ENCODE results near the gene AGBL4.

The AGBL4 gene

GRCh38 chr1:48629867-48630266 lies 1393.9 kb downstream of the AGBL4 start (continued):
- no peak for TF ChIP-seq CSRNP3 (CRISPR knock-in tag; IDR thresholded peaks at IDR 0.05)
- no peak for TF ChIP-seq ZFP30 (CRISPR knock-in tag; IDR thresholded peaks at IDR 0.05)
- no peak for TF ChIP-seq ZNF565 (CRISPR knock-in tag; conservative IDR thresholded peaks at IDR 0.05; ENCODE audit: low read depth)
- TF ChIP-seq ZC3H10 (CRISPR knock-in tag; IDR thresholded peaks at IDR 0.05) = no peak
- no peak for TF ChIP-seq GLIS3 (CRISPR knock-in tag; IDR thresholded peaks at IDR 0.05)
- no peak for TF ChIP-seq OSR1 (CRISPR knock-in tag; IDR thresholded peaks at IDR 0.05)

GRCh38 chr1:48627486-48627885 lies 1396.3 kb downstream of the AGBL4 start:
- no peak for TF ChIP-seq ZNF565 (CRISPR knock-in tag; conservative IDR thresholded peaks at IDR 0.05; ENCODE audit: low read depth)
- TF ChIP-seq ZFP3 (CRISPR knock-in tag; IDR thresholded peaks at IDR 0.05) = no peak
- TF ChIP-seq ZNF70 (CRISPR knock-in tag; IDR thresholded peaks at IDR 0.05) = peak; percentile 83
- TF ChIP-seq GLIS3 (CRISPR knock-in tag; IDR thresholded peaks at IDR 0.05) = no peak
- ATAC-seq = peak; percentile 51; the same call in 1 of the 3 replicates

- peak; percentile 63 for ATAC-seq
- TF ChIP-seq PATZ1 (CRISPR knock-in tag; IDR thresholded peaks at IDR 0.05; ENCODE audit: borderline replicate concordance) (no peak), PPARA (CRISPR knock-in tag; IDR thresholded peaks at IDR 0.05; ENCODE audit: borderline replicate concordance) (no peak), ZNF70 (CRISPR knock-in tag; IDR thresholded peaks at IDR 0.05) (no peak), CREB5 (CRISPR knock-in tag; IDR thresholded peaks at IDR 0.05; ENCODE audit: low read depth) (no peak), ARNTL (CRISPR knock-in tag; IDR thresholded peaks at IDR 0.05; ENCODE audit: borderline replicate concordance, low read depth) (no peak), POU6F1 (CRISPR knock-in tag; IDR thresholded peaks at IDR 0.05; ENCODE audit: borderline replicate concordance, low read depth) (no peak), BACH2 (CRISPR knock-in tag; IDR thresholded peaks at IDR 0.05; ENCODE audit: borderline replicate concordance) (no peak), CSRNP3 (CRISPR knock-in tag; IDR thresholded peaks at IDR 0.05) (no peak), TSHZ2 (CRISPR knock-in tag; IDR thresholded peaks at IDR 0.05) (no peak), TCF4 (CRISPR knock-in tag; IDR thresholded peaks at IDR 0.05; ENCODE audit: borderline replicate concordance) (no peak), RARB (CRISPR knock-in tag; IDR thresholded peaks at IDR 0.05) (no peak), ZC3H10 (CRISPR knock-in tag; IDR thresholded peaks at IDR 0.05) (no peak), ESRRG (CRISPR knock-in tag; IDR thresholded peaks at IDR 0.05) (no peak), ZFP30 (CRISPR knock-in tag; IDR thresholded peaks at IDR 0.05) (no peak)
These were observed 1404.2 kb downstream of the AGBL4 start for GRCh38 chr1:48619539-48619938.
